ENCODE data around the gene SCAF11.
A peak's percentile ranks its signal among the peaks of the same experiment; 100 is the strongest.

SCAF11 gene

DNA sequence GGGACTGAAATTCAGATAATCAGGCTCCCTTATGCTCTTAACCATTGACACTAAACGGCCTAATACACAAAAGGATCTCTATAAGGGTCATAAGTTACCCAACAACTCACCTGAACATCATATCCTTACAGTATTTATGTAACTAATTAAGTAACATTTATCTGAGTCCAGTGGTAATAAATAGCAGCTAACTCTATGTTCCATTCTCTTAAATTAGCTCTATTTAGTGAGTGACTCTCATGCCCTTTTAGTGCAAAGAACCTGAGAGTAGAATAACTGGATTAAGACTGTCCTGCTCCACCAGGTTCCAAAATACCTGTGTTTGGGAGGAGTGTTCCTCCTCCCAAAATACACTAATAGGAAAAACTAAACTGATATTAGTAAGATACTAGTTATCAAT, 9.8 kb downstream of the SCAF11 start:
- DNase-seq (ENCODE audit: low spot score) = no peak

- DNase-seq (ENCODE audit: low spot score) = no peak
Observed at GRCh38 chr12:45978108-45978507, 12.3 kb downstream of the SCAF11 start.

DNA sequence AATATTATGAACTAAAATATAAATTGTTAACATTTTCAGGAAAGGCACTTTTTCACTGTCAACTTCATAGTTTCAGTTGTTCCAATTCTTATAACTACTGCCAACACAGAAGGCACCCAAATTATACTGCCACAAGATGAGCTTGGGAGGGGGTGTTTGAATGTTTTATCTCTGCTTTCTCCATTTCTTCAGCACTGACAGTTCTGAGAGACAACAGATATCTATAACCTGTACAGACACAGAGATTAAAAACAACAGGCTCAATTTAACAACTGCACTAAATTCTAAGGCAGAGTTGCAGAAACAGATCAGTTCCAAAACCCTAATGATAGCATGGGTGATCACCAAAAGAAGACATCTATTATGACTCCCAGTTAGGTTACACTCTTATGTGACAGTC, 12.8 kb downstream of the SCAF11 start:
- DNase-seq (ENCODE audit: low spot score) = peak; percentile 38

DNA sequence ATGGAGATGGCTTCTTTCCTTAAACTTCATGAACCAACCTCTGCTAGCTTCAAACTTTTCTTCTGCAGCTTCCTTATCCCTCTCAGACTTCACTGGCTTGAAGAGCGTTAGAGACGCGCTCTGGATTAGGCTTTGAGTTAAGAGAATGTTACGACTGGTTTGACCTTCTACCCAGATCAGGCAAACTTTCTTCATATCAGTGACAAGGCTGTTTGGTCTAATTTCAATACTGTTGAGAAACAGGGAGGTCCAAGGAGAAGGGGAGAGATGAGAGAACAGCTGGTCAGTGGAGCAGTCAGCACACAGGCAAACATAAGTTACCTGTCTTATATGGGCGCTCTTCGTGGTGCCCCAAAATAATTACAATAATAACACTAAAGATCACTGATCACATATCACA, 14.9 kb downstream of the SCAF11 start:
- no peak for DNase-seq (ENCODE audit: low spot score)

DNA sequence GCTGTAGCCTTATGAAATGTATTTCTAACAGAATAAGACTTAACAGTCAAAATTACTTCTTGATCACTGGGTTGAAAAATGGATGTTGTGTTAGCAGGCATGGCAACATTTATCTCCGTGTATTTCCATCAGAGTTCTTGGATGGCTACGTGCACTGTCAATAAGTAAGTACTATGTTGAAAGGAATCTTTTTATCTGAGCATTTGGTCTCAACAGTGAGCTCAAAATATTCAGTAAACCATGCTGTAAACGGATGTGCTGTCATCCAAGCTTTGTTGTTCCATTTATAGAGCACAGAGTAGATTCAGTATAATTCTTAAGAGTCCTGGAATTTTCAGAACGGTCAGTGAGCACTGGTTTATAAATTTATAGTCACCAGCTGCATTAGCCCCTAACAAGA, 15.5 kb downstream of the SCAF11 start:
- DNase-seq (ENCODE audit: low spot score) = no peak

GRCh38 chr12:45974171-45974719, 16.1 kb downstream of the SCAF11 start:
- no peak for DNase-seq (ENCODE audit: low spot score)

GRCh38 chr12:45973526-45973925, 16.8 kb downstream of the SCAF11 start:
- DNase-seq (ENCODE audit: low spot score) = no peak

- no peak for DNase-seq (ENCODE audit: low spot score)
Observed at GRCh38 chr12:45970391-45970790, 20.0 kb downstream of the SCAF11 start.

GRCh38 chr12:45969084-45969483, 21.3 kb downstream of the SCAF11 start:
- no peak for DNase-seq (ENCODE audit: low spot score)

- DNase-seq (ENCODE audit: low spot score) = no peak
Observed at GRCh38 chr12:45966486-45966885, 23.9 kb downstream of the SCAF11 start.

GRCh38 chr12:45962553-45963325, 27.6 kb downstream of the SCAF11 start:
- no peak for DNase-seq (ENCODE audit: low spot score)

DNA sequence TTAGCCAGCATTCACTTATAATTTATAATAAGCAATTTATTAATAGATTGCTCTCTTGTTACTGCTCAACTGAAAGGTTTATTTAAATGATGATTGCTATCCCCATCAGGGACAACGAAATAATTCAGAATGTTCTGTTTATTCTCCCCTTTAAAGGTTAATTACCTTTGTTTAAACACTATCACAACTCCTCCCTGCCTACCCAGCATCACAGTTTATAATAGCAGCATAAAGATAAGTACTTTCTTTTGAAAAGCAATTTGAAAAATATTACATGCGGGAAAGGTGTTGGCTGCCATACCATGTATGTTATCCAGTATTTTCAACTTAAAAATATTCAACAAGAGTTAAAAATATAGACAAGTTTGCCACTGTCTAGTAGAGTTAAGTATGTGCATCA, 30.6 kb downstream of the SCAF11 start:
- no peak for DNase-seq (ENCODE audit: low spot score)

- DNase-seq (ENCODE audit: low spot score) = no peak
Observed at GRCh38 chr12:45959025-45959424, 31.3 kb downstream of the SCAF11 start.

DNA sequence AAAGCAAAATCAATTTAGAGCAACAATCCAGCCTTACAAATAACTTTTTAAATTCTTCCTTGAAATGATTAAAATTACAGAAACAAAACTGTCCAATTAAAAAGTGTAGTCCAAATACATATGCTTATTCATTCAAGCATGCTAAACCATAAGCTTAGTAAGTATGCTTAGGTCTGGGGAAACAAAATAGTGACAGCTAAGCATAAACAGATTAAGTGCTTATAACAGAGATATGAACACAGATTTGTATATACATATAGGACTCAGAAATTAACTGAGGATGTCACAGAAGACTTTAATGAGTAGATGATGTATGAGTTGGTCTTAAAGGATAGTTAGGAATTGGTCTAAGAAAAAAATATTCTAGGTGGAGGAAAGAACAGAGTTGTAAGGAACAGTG, 41.8 kb downstream of the SCAF11 start:
- no peak for DNase-seq (ENCODE audit: low spot score)

DNA sequence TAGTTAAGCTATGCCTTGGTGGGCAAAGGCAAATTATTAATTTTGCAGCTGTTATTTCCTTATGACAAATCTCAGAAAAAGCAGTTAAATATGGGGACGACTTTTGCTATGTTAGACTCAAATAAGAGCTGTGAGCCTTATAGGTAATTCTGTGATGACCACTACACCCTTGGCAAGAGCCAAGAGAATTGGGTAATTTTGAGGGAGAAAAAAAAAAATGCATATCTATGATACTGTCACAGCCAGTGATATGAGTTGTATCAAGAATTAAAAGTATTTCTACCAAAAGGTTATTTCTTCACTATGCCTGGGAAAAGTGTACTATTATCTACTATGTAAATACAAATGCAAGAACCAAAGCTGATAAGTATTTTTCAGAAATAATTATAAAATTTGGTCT, 43.9 kb downstream of the SCAF11 start:
- DNase-seq (ENCODE audit: low spot score) = no peak

DNA sequence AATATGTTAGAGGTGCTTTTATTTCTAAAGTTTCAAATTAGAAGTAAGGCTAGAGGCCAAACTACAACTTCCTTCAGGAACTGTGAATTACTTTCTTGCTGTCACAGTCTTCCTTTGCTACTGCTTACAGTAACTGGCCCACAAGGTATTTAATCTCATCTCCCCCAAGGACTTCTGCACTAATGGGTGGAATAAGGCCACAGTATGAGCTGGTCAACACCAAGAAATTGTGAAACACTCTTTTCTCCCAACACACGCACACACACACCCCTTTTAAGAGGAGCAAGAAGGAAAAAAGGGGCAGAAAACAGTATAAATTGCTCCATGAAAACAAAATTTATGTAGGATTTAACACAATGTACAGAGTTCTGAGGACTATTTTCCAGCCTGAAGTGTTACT, 45.6 kb downstream of the SCAF11 start:
- no peak for DNase-seq (ENCODE audit: low spot score)

- no peak for DNase-seq (ENCODE audit: low spot score)
Observed at GRCh38 chr12:45939759-45940158, 50.6 kb downstream of the SCAF11 start.

DNA sequence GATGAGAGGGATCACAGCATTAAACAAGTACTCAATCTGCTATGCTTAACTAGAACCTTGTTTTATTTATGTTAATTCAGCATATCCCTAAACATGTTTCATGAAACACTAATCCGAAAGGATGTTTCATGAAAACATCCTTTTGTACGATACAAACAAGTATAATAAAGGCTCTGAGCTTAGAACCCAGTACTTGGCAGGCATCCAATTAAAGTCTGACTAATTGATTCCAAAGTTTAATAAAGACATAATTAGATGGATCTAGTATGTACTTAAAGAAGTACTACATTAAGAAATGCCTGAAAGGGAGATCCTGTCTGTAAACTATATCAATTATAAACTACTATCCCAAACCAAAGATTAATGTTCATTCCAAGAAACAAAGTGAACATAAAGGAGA, 51.8 kb downstream of the SCAF11 start:
- DNase-seq (ENCODE audit: low spot score) = no peak

DNA sequence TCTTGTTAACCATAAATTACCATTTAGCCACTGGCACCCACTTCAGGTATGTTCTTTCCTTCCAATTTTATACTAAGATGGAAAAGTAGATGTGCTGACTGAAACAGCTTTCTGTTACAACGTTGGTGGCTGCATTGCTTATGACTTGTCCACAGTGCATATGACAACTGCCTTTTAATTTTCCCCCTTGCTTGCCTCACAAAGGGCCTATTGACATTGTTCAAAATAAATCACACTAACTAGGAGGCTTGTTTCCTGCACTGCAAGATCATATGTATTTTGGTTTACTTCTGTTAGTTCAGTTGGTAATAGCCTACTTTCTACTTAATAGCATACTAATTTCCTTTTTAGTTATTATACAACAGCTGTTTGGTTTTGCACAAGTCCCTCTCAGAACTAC, 55.4 kb downstream of the SCAF11 start:
- no peak for DNase-seq (ENCODE audit: low spot score)

DNA sequence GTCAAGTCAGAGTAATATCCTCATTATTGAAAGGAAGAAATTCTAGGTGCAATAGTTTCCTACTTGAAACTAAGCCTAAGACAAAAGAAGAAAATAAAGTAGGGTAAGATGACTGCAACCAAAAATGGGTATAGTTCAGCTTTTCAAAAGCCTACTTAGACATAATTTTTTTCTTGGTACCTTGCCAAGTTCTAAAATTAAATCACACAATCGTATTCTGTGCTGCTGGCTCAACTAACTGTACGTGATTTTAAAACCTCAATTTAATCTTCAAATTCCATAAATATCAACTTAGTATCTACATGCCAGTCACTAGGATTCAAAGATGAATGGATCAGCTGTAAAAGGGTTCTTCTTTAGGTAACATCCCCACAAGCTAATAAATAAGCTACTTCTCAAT, 56.9 kb downstream of the SCAF11 start:
- no peak for DNase-seq (ENCODE audit: low spot score)

DNA sequence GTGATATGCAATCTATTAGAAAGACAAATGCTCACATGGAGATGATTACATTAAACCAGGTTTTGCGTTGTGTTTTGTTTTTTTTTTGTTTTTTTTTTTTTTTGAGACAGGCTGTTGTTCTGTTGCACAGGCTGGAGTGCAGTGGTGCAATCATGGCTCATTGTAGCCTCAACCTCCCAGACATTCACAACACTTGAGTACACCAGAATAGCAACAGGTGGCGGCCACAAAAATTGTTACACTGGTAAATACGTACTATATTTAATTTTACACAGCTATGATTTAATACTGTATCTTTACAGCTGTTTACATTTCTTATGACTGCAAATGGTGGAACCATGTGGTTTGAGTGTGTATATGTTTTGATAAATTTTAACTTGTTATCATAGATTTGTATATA, 60.0 kb downstream of the SCAF11 start:
- DNase-seq (ENCODE audit: low spot score) = no peak

DNA sequence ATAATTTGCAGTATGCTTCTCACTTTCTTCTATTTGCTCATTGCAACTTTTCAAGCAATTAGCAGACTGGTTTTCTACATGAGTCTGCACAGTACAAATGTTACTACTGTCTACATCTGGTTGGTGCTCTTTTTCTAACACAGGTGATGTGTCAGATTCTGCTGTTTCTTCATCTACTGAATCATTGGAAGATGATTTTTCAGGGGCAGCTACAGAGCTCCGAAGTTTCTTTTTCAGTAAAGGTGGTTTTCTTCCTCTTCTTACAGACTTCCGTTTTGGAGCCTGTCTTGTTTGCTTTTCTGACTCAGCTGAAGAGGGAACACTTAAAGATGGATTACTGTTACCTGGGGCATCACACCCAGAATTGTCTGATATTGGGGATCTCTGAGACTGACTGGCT, 62.1 kb downstream of the SCAF11 start:
- DNase-seq (ENCODE audit: low spot score) = no peak

DNA sequence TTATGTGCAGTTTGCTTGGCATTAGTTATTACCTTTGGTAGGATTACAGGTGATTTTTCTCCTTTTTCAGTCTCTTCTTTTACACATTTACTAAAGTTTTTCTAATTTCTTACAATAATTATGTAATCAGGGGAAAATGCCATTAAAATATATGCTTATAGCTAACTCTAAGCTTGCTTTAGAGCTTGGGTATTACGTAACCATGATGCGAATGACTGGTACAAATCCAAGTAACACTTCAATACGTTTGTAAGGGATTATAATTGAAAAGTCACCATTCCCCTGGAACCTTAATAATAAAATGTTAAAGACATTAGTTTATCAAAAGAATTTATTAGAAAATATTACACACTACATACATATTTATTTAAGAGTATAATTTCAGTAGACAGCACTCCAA, 71.6 kb downstream of the SCAF11 start:
- no peak for DNase-seq (ENCODE audit: low spot score)

- no peak for DNase-seq (ENCODE audit: low spot score)
Observed at GRCh38 chr12:45915405-45915804, 75.0 kb downstream of the SCAF11 start.

Data from SK-N-DZ (cell line).